GM19035 (cell line): ENCODE results near the gene MGAT4C.

Experiments
- ATAC-seq: cut with Tn5 transposase; IDR thresholded peaks from one replicate; pipeline ENCODE4 v1.9.1; 2021; ENCODE audit not compliant: unreplicated experiment

The MGAT4C gene

DNA sequence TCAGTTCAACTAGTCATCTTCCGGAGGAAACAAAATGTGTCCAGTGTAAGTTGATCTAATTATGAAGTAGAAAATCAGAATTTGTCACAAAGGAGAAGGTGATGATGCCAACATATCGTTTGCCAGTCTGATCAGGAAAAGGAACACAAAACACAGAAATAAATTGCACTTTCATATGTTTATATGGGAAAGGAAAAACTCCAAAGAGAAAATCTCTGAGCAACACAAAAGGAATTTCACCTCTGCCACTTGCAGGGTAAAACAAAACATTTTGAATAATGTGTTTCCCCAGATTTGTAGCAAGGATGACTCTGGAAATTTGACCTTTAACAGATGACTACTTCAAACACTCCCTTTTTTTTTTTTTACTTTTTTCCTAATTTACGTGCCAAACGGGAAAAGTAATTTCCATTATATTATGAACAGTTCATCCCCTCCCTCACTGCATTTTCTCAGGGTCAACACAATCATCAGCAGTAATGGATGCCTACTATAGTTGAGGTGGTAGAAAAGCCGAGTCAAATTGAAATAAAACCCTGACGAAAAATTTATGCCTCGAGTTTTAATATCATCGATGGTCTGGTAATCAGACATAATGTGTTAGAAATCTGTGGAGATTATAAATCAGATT is 25.6 kb downstream of the MGAT4C start:
- ATAC-seq, result no peak

DNA sequence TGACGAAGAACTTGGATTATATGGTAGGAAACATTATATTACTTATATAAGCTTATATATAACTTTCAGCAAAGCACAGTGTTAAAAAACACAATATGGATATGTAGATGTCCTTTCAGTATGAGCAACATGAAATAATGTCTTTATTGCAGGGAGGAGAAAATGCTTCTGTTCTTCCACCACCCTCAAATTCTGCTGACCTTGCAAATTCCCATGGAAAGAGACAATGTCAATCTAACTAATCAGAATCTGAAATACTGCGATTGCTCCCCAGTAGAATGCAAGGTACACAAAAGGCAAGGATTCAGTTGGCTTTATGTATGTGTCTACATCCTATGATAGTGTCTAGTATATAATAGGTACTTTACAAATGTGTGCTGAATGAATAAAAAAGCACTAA is 26.4 kb downstream of the MGAT4C start:
- no peak for ATAC-seq

DNA sequence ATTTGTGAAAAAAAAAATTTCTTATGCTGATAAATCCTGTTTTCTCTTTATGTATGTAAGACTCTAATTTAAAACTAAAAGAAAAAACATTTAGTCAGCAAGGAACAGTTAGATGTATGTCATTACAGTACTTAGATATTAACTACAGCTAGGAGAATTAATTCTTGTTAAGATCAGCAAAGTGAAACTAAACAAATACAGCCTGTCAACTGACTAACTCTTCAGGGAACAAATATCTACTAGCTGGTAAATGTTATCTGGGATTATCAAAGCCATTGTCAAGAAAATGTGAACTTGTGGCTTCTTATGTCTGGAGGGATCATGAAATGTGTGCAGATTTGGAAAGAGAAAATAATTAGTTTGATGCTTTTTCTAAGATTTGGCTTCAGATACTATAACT is 27.5 kb downstream of the MGAT4C start:
- no peak for ATAC-seq

DNA sequence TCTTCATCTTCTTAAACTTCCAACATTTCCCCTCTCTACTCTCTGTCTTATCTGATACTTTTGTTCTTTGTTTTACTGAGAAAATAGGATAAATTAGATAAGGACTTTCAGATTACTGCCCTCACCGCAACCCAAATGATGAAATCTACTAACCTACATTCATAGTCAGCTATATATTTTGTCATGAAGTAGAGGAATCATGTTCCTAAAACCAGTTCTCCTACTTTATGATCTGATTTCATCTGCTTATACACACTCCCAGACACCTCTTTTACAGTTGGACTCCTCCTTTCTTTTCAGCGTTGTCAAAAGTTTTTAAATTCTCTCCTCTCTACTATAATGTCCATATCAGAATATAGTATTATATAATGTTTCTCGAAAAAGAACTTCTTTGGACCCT is 29.7 kb downstream of the MGAT4C start:
- ATAC-seq, result no peak

DNA sequence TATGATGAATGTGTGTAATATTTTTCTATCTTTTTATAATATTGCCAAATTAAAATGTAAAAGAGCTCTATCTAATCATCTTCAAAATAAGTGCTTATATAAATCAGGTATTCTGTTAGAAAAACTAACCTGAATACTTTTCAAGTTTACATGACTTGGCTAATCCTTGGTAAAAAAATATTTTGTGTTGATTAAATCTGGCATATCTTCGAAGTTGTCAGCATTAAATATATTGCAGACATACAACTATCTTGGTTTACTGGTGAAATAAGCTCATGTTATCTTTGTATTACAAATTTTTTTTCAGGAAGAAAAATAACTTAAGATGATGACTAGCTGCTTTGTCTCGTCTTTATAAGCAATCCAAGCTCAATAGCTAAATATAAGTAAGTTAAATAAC is 39.6 kb downstream of the MGAT4C start:
- no peak for ATAC-seq

DNA sequence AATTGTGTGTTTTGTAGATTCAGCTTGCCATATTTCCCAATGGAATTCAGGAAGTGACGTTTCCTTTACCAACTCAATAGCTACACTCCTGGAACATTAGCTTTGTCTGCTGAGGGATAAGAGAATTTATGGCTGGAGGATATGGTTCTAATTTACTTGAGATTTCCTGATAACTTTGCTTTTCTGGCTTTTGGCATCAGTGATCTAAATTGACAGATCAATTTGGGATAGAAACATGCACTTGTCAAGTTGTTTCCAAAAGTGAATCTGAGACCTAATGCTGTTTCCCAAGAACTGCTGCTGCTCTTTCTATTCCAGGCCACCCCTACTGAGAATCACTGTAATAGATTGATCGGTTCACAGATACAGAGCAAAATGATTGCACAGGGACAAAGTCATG is 43.2 kb downstream of the MGAT4C start:
- ATAC-seq, result no peak

DNA sequence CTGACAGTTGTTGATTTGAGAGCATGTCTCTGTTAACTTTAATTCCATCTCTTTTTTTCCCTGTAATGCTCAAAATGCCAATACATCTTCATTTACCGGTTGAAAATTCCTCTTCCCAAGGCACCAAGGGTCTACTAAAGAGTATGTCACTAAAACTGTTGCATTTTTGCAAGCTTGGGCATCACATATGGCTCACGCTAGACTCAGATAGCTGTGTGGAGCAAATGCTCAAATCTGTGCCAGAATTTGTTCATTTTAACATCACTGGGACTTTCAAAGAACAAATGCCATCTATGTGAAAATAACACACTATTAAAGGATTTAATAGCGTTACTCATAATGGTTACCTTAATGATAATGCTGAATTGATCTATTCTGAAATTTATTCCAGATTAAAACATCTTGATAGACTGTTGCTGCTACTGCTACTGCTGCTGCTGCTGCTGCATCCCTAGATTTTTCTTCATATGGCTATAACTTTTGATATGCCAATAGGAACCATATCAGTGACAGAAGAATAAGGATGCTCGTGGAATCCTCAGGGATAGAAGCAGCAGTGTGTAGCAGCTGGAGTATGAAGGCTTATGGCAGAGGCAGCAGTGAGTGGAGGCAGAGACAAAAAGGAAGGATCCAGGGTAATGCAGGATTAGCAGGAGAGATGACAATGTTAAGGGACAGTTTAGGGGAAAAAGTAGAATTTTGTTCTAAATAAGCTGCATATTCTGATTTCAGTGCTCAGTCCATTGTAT is 57.3 kb downstream of the MGAT4C start:
- no peak for ATAC-seq

DNA sequence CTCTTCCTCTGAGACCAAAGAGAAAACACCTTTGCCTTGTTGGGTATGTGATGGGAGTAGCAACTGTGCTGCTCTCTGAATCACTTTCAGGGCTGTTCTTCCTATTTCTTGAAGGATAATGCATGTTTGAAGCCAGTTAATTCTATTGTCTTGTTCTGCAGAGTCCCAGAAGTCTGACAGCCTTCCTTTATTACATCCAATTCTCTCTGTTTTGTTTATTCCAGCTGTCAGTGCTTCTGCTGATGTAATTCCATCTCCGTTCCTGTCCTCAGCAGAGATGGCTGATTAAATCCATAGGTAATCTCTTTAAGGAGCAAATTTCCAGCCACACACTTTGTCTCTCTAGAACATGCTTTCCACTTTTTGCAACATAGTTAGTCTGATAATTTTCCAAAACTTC is 59.7 kb downstream of the MGAT4C start:
- no peak for ATAC-seq

DNA sequence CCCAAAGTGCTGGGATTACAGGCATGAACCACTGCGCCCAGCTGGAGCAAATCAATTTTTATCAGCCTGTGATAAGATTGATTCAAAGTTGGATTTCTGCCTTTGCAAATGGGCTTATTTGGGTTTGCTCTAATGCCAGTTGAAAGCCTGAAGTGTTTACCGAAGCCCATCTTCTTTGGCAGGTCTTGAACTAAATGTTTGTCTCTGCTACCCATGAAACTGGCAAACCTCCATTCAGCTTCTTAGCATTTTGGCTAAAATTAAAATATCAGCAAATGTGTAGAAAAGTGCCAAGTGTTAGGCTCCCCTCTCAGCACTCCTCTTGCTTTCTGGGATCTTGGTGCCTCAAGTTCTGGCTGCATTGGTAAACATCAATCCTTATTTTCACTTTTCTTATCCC is 61.5 kb downstream of the MGAT4C start:
- no peak for ATAC-seq

DNA sequence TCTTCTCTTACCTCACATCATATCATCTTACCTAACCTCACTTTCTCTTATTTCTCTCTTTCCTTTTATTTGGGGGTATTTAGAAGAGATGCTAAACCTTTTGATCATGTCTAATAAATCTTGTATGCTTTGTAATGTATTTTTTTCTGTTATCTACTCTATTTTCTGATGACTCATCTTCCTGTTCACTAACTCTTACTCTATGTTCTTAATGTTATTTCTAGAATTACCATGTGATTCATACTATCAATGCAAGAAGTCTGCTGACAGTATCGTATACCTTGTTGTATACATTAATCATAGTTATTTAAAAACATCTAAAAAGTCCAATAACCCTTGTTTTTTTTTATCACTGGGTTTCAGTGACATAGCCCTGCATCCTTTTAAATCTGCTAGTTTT is 62.3 kb downstream of the MGAT4C start:
- no peak for ATAC-seq

DNA sequence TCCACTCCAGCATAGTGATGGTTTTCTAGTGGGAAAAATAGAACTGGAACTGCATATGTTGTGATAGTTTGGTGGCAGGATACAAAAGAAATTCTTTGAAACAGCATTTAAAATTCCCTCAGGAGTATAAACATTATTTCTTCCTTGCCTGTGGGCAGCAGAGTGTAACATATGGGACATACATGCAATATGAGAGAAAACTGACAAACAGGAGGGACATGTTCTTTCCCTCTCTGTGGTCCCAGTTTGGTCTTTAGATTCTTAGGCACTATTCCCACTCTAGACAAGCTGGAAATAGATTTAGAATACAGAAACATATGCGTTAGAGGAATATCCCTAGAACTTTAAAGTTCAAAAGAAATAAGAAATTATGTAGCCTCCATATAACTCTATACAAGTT is 68.0 kb downstream of the MGAT4C start:
- ATAC-seq, result no peak

DNA sequence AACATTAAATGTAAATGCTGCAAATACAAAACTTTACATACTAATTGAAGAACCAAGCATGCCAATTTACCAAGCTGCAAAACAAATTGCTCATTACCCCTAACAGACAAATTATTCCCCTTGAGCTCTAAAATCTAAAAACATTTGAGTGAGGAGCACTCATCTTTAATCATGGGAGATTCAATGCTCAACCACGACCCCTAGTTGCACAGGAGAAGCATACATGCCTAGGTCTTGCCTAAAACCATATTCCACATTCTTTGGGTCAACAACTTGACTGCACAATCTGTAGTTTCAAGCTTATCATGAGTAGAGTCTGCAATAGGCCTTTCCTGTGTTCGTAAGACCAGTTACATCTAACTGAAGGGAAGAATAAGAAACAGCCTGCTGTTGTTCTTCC is 69.7 kb downstream of the MGAT4C start:
- no peak for ATAC-seq

DNA sequence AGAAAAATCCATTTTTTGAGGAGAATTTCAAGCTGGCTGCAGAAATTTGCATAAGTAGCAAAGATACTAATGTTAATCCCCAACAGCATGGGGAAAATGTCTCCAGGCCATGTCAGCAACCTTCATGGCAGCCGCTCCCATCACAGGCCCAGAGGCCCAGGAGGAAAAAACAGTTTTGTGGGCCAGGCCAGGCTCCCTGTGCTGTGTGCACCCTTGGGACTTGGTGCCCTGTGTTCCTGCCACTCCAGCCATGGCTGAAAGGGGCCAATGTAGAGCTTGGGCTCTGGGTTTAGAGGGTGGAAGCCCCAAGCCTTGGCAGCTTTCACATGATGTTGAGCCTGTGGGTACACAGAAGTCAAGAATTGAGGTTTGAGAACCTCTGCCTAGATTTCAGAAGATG is 76.3 kb downstream of the MGAT4C start:
- no peak for ATAC-seq

DNA sequence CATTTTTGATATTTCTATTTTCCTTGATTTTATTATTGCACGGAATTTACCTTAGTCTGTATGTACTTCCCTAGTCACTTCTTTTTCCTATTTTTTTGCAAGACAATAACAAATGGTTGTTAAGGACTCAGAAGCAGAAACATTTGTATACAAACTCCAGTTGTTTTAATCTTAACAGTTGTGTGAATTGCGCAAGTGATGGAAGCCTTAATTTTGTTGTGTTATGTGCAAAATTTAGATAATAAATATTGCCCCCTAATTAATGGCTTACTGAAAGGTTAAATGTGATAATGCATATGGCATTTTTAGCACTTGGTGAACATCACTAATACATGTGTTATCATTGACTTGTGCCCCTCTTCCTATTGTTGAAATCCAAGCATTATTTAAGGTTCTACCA is 82.0 kb downstream of the MGAT4C start:
- no peak for ATAC-seq

DNA sequence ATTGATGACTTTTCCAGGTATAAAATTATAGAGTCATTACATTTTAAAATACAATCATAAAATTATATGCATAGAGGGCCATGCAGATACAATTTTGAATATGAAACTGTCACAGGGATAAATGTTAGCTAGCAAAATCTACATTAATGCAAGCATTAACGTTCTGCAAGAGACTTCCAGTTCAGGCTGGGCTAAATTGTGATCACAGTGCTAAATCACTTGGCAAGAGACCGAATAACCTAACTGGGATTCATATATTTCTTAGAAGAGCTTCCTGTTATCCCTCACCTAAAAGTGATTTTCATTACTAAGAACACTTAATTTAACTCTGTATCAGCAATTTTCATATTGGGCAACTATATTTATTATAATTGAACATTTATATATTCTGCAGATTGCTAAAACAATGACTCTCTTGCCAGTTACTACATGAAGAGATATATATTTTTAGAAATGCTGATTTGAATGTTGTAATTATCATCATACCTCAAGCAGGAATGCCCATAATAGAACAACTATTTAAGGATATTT is 83.2 kb downstream of the MGAT4C start:
- no peak for ATAC-seq

DNA sequence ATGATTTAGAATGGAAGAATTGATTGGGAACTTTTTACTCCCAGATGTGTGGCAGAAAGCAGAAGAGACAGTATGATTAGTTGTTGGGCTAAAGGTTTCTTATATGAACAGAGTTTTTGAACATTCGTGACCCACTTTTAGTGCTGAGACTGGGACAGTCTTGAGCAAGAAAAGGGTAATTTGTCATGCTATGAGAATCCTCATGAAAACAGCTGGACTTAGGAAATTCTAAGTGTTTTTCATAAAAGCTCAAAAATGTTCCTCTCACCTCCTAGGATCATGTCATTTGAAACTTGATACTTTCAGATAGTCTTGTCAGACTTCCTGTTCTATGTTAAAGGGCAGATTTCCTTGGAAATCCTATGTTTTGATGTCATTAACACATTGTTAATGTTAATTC is 86.1 kb downstream of the MGAT4C start:
- no peak for ATAC-seq

DNA sequence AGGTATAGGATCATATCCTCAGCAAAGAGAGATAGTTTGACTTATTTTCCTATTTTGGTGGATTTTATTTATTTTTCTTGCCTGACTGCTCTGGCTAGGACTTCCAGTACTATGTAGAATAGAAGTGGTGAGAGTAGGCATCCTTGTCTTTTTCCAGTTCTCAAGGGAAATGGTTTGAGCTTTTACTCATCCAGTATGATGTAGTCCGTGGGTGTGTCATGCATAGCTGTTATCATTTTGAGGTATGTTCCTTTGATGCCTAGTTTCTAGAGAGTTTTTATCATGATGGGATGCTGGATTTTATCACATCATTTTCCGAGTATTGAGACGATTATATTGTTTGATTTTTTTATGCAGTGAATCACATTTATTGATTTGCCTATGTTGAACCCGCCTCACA is 97.2 kb downstream of the MGAT4C start:
- no peak for ATAC-seq

DNA sequence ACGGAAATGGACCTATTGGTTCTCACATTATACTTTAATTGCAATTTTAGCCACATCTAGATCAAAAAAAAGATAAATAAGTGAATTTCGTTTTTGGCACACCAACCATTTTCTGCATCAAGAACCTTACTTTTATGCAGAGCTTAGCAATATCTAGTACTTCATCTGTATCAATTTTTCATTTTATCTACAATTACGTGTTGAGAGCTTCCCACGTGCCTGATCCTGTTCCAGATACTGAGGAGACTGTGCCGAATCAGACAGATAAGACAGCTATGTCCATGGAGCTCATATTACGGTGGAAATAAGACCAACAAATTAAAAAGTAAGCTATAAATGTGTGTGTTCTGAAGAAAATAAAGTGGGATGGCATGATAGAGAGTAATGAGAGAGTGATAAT is 101.6 kb downstream of the MGAT4C start:
- ATAC-seq, result no peak

DNA sequence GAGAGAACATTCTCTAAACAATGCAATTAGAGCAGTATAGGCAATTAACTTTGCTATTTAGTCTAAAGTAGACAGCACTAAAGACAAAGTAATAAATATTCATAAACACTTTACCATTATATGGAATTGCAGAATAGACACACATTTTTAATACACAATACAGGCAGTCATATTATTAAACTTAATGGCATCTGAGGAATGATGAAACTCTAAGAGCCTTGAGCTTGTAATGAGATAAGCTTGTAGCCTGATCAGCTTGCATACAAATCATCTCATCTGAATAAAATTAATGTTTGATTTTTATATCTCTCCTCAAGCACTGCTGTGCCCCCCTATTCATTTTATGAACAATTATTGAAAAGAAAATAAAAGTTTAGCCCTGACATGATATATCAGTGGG is 107.6 kb downstream of the MGAT4C start:
- no peak for ATAC-seq

DNA sequence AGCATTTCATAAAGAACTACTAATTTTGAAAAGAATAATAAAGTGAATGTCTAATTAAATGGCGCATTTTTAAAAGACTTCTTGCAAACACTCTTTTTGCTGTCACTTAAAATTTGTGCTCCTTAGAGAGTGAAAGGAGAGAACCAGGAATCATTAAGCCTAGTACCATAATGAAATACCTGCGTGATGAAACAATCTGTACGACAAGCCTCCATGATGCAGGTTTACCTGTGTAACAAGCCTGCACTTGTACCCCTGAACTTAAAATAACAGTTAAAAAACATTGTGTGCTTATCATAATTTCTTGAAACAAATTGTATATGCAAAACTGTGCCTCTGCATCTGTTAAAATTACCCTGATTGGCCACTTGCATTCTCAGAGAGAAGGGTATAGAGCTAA is 108.1 kb downstream of the MGAT4C start:
- no peak for ATAC-seq

DNA sequence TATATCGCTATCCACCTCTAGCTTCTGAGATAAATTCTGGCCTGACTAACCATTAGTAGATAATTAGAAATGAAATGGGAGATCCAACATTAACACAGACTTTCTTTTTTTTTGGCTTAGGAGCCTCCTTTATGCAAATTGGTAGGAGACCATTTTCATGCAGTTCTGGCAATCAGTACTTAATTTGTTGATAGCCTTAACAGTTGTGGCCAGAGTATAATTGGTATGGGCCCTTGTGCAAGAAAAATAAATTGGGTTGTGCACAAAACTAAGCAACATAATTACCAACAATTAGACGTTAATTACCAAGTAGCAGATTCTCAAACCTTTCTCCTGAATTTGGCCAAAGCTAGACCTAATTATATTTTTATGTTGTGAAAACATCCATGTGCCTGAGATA is 111.0 kb downstream of the MGAT4C start:
- no peak for ATAC-seq

DNA sequence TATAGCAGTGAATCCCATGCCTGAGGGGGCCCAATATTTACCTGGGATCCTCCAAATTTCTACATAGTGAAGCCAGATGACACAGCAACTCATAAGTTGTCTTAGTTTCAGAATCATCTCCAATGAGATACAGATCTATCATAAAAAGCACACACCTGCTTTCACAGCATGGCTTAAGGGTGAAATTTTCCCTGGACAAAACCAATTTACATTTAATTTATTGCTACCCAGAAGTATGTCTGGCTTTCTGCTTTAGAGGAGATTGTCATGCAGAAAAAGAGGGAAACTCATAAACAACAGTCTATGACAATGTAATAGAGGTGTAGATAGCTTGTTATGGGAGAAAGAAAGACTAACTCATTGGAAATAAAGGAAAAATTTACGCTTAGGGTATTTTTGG is 113.0 kb downstream of the MGAT4C start:
- no peak for ATAC-seq

DNA sequence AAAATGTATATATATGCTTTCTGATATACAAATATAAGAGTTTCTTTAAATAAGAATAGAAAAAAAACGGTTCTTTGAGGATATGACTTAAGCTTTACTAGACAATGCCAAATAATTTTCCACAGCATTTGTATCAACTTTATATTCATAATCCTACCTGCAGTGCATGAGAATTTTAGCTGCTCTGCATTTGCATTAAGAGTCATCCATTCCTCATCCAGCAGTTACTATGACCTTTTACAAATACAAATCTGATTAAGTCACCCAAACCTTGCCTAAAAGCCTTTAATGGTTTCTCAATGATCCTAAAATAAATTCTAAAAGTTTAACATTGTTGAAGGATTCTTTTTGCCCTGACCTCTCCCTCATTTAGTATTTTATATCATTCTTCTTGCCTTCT is 116.5 kb downstream of the MGAT4C start:
- no peak for ATAC-seq
